HepG2 (cell line): ENCODE data around the gene ZNF324B. TPM values are rescaled to one million over a fixed set of nuclear protein-coding genes. Genes with fewer than 3 reads are reported as not detected.
A peak's percentile ranks its signal among the peaks of the same experiment; 100 is the strongest.

Experiments
- CCAR2 ChIP-seq: fragments of 200-400 bp; formaldehyde crosslinking; optimal IDR thresholded peaks from 2 replicates; pipeline ENCODE3; 2018; ENCODE audit warnings: low read depth, mild to moderate bottlenecking, low read length, moderate library complexity
- CREB1 ChIP-seq, 2 experiments: fragments of 450-650 bp in 1 of 2; IDR thresholded peaks; 2 replicates each; pipeline ENCODE4 v1.6.1; 2016 to 2017; ENCODE audit warnings: control low read depth in 1 of 2, mild to moderate bottlenecking in 1 of 2, missing compliant biosample characterization in 1 of 2, missing genetic modification characterization in 1 of 2
- KDM2A ChIP-seq: sonication (generic); formaldehyde crosslinking; IDR thresholded peaks from 2 replicates; pipeline ENCODE4 v1.4.0; 2020; ENCODE audit warnings: low read depth, missing genetic modification reagents, borderline replicate concordance
- MBNL3 ChIP-seq: fragments of 250-450 bp; sonication (Bioruptor Pico); conservative IDR thresholded peaks from 2 replicates; pipeline ENCODE4 v1.8.0; 2022; ENCODE audit warnings: mild to moderate bottlenecking, inconsistent platforms
- ONECUT2 ChIP-seq: sonication (generic); formaldehyde crosslinking; IDR thresholded peaks from 2 replicates; pipeline ENCODE4 v1.4.0; 2020; ENCODE audit warnings: missing genetic modification reagents
- SMC3 ChIP-seq: IDR thresholded peaks from 2 replicates; pipeline ENCODE4 v1.6.1; 2011; ENCODE audit warnings: low read length, improper control_type of control experiment
- TMF1 ChIP-seq: sonication (generic); formaldehyde crosslinking; IDR thresholded peaks from 2 replicates; pipeline ENCODE4 v1.8.1; 2022; ENCODE audit warnings: low read depth, missing genetic modification reagents
- ZFP37 ChIP-seq: sonication (generic); formaldehyde crosslinking; IDR thresholded peaks from 2 replicates; pipeline ENCODE4 v1.4.0; 2020; ENCODE audit warnings: missing genetic modification reagents, borderline replicate concordance
- ZNF230 ChIP-seq: sonication (generic); formaldehyde crosslinking; IDR thresholded peaks from 2 replicates; pipeline ENCODE4 v1.4.0; 2020; ENCODE audit warnings: mild to moderate bottlenecking, missing genetic modification reagents
- ZNF878 ChIP-seq: sonication (generic); formaldehyde crosslinking; IDR thresholded peaks from 2 replicates; pipeline ENCODE4 v1.8.1; 2023; ENCODE audit warnings: mild to moderate bottlenecking, missing genetic modification reagents, moderate library complexity
- ZSCAN25 ChIP-seq: sonication (generic); formaldehyde crosslinking; IDR thresholded peaks from 2 replicates; pipeline ENCODE4 v1.8.0; 2022; ENCODE audit warnings: mild to moderate bottlenecking, missing genetic modification reagents
- polyA plus RNA-seq, 8 experiments: library from polyadenylated mRNA; depleted of rRNA in 3 of 8; stranded (reverse) in 7 of 8; unstranded in 1 of 8; fragments of >200 nt; fragmentation: Illumina TruSeq in 4 of 8; extraction: Trizol in 4 of 8; gene quantifications; 2 replicates each; pipeline versions ENCODE4 v1.2.1 to v1.2.3, GENCODE V29; 2011 to 2016; ENCODE audit warnings: low read depth in 4 of 8, missing spikeins in 1 of 8, mixed read lengths in 1 of 8; ENCODE audit not compliant: insufficient read depth in 1 of 8
- total RNA-seq, 5 experiments: library from RNA; depleted of rRNA; stranded (reverse); fragments of >200 nt; fragmentation: Illumina TruSeq; extraction: Trizol; gene quantifications; 2 replicates each; pipeline ENCODE4 v1.2.3, GENCODE V29; 2016; ENCODE audit warnings: low read depth in 1 of 5
- TF ChIP-seq, protein P1 (sequence below): sonication (generic); formaldehyde crosslinking; IDR thresholded peaks from 2 replicates; pipeline ENCODE4 v1.4.0; 2020; ENCODE audit warnings: mild to moderate bottlenecking, missing genetic modification reagents
- TF ChIP-seq, protein P2 (sequence below): sonication (generic); formaldehyde crosslinking; IDR thresholded peaks from 2 replicates; pipeline ENCODE4 v1.5.0; 2020; ENCODE audit warnings: mild to moderate bottlenecking, missing genetic modification reagents, moderate library complexity
- TF ChIP-seq, protein P3 (sequence below): sonication (generic); formaldehyde crosslinking; IDR thresholded peaks from 2 replicates; pipeline ENCODE4 v1.4.0; 2020; ENCODE audit warnings: missing genetic modification reagents, mild to moderate bottlenecking, borderline replicate concordance
- TF ChIP-seq, protein P4 (sequence below): sonication (generic); formaldehyde crosslinking; IDR thresholded peaks from 2 replicates; pipeline ENCODE4 v1.5.1; 2020; ENCODE audit warnings: missing genetic modification reagents, mild to moderate bottlenecking, borderline replicate concordance

ZNF324B gene
- total and polyA plus RNA-seq, 2 of the 13 experiments (the other 11 are each of a cell fraction or from before 2014, with no cell fraction given): 0.53 to 3.0 TPM

DNA sequence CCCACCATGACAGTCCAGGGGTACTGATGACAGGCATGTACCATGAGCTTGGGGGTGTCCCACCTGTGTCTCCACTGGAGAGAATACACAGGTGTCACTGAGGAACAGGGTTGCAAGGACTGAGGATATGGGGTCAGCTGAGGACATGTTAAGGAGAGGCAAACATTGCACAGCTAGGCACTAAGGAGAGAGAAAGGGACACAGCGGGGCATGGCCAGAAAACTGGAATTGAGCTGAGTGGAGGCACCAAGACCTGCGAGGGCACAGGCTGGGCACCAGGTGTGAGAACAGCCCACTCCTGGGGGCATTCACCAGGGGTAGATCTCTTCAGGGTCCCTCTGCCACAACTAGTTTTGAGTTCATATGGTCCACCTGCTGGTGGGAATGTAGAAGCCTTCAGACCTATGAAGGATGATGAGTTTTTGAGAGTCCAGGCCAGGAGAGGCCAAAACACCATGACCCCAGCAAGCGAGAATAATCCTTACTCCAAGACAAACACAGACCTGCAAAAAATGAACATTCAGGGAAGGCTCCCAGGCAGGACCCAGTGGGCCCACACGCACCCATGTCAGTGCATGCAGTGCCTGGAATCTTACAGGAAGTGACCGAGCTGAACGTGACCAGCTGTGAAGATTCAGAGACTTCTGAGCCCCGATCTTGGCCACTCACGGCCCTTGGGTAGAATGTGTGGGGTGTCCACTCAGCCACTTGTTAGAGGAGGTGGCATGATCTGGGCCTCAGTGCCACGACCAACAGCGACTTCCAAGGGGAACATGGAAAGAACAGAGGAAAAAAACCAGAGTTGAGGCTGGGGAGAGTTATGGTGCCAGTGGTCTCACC, 44.4 kb upstream of the ZNF324B start (continued):
- TF ChIP-seq, protein P1, sequence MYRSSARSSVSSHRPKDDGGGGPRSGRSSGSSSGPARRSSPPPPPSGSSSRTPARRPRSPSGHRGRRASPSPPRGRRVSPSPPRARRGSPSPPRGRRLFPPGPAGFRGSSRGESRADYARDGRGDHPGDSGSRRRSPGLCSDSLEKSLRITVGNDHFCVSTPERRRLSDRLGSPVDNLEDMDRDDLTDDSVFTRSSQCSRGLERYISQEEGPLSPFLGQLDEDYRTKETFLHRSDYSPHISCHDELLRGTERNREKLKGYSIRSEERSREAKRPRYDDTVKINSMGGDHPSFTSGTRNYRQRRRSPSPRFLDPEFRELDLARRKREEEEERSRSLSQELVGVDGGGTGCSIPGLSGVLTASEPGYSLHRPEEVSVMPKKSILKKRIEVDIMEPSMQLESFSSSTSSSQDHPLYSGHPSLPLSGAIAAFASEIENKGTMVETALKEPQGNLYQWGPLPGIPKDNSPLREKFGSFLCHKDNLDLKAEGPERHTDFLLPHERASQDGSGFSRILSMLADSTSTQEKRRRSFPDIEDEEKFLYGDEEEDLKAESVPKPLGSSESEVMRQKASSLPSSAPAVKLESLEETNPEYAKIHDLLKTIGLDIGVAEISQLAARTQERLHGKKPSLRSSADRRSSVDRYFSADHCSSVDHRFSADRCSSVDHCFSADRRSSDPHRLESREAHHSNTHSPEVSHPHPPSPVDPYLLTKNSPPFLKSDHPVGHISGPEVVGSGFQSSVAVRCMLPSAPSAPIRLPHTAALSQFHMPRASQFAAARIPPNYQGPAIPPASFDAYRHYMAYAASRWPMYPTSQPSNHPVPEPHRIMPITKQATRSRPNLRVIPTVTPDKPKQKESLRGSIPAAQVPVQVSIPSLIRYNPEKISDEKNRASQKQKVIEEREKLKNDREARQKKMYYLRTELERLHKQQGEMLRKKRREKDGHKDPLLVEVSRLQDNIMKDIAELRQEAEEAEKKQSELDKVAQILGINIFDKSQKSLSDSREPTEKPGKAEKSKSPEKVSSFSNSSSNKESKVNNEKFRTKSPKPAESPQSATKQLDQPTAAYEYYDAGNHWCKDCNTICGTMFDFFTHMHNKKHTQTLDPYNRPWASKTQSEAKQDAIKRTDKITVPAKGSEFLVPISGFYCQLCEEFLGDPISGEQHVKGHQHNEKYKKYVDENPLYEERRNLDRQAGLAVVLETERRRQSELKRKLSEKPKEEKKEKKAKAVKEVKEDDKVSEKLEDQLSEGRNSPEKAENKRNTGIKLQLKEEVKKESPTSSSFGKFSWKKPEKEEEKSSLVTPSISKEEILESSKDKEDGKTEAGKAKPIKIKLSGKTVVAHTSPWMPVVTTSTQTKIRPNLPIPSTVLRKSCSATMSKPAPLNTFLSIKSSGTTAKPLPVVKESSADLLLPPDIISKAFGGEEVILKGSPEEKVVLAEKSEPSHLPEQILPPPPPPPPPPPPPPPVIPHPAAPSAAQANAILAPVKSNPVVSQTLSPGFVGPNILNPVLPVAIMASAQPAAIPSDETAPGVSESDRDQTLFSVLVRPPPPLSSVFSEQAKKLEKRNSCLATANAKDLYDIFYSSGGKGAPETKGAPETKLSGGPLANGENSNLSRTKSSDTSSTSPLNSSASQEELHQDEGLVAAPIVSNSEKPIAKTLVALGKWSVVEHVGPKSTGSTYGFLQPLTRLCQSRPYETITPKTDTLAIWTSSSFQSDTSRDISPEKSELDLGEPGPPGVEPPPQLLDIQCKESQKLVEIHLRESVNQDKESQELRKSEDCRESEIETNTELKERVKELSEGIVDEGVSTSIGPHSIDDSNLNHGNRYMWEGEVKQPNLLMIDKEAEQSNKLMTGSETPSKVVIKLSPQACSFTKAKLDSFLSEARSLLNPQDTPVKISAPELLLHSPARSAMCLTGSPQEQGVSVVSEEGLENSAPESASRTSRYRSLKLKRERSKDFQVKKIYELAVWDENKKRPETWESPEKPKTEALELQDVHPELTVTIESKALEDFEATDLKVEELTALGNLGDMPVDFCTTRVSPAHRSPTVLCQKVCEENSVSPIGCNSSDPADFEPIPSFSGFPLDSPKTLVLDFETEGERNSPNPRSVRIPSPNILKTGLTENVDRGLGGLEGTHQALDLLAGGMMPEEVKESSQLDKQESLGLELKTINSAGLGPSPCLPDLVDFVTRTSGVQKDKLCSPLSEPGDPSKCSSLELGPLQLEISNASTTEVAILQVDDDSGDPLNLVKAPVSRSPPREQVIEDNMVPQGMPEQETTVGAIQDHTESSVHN (CRISPR knock-in tag): 0 out of 2 replicates have a peak, but pooled peaks have one; percentile 36
- TF ChIP-seq CREB1 (IDR thresholded peaks at IDR 0.05) (no peak), CREB1 (CRISPR knock-in tag; IDR thresholded peaks at IDR 0.05) (no peak), SMC3 (peak; percentile 17; the same call in 1 of the 2 replicates), TMF1 (CRISPR knock-in tag) (no peak), KDM2A (CRISPR knock-in tag) (no peak), ONECUT2 (no peak), ZFP37 (CRISPR knock-in tag) (no peak), MBNL3 (CRISPR knock-in tag) (no peak), CCAR2 (no peak), ZSCAN25 (CRISPR knock-in tag) (no peak), ZNF878 (CRISPR knock-in tag) (no peak), ZNF230 (0 out of 2 replicates have a peak, but pooled peaks have one; percentile 35)
- TF ChIP-seq, protein P2, sequence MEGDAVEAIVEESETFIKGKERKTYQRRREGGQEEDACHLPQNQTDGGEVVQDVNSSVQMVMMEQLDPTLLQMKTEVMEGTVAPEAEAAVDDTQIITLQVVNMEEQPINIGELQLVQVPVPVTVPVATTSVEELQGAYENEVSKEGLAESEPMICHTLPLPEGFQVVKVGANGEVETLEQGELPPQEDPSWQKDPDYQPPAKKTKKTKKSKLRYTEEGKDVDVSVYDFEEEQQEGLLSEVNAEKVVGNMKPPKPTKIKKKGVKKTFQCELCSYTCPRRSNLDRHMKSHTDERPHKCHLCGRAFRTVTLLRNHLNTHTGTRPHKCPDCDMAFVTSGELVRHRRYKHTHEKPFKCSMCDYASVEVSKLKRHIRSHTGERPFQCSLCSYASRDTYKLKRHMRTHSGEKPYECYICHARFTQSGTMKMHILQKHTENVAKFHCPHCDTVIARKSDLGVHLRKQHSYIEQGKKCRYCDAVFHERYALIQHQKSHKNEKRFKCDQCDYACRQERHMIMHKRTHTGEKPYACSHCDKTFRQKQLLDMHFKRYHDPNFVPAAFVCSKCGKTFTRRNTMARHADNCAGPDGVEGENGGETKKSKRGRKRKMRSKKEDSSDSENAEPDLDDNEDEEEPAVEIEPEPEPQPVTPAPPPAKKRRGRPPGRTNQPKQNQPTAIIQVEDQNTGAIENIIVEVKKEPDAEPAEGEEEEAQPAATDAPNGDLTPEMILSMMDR (CRISPR knock-in tag): peak; percentile 68
- TF ChIP-seq, protein P3, sequence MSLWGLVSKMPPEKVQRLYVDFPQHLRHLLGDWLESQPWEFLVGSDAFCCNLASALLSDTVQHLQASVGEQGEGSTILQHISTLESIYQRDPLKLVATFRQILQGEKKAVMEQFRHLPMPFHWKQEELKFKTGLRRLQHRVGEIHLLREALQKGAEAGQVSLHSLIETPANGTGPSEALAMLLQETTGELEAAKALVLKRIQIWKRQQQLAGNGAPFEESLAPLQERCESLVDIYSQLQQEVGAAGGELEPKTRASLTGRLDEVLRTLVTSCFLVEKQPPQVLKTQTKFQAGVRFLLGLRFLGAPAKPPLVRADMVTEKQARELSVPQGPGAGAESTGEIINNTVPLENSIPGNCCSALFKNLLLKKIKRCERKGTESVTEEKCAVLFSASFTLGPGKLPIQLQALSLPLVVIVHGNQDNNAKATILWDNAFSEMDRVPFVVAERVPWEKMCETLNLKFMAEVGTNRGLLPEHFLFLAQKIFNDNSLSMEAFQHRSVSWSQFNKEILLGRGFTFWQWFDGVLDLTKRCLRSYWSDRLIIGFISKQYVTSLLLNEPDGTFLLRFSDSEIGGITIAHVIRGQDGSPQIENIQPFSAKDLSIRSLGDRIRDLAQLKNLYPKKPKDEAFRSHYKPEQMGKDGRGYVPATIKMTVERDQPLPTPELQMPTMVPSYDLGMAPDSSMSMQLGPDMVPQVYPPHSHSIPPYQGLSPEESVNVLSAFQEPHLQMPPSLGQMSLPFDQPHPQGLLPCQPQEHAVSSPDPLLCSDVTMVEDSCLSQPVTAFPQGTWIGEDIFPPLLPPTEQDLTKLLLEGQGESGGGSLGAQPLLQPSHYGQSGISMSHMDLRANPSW (CRISPR knock-in tag): no peak
- TF ChIP-seq, protein P4, sequence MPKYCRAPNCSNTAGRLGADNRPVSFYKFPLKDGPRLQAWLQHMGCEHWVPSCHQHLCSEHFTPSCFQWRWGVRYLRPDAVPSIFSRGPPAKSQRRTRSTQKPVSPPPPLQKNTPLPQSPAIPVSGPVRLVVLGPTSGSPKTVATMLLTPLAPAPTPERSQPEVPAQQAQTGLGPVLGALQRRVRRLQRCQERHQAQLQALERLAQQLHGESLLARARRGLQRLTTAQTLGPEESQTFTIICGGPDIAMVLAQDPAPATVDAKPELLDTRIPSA (CRISPR knock-in tag): no peak
